Measurements from ENCODE around the gene KY.

Gene KY

DNA sequence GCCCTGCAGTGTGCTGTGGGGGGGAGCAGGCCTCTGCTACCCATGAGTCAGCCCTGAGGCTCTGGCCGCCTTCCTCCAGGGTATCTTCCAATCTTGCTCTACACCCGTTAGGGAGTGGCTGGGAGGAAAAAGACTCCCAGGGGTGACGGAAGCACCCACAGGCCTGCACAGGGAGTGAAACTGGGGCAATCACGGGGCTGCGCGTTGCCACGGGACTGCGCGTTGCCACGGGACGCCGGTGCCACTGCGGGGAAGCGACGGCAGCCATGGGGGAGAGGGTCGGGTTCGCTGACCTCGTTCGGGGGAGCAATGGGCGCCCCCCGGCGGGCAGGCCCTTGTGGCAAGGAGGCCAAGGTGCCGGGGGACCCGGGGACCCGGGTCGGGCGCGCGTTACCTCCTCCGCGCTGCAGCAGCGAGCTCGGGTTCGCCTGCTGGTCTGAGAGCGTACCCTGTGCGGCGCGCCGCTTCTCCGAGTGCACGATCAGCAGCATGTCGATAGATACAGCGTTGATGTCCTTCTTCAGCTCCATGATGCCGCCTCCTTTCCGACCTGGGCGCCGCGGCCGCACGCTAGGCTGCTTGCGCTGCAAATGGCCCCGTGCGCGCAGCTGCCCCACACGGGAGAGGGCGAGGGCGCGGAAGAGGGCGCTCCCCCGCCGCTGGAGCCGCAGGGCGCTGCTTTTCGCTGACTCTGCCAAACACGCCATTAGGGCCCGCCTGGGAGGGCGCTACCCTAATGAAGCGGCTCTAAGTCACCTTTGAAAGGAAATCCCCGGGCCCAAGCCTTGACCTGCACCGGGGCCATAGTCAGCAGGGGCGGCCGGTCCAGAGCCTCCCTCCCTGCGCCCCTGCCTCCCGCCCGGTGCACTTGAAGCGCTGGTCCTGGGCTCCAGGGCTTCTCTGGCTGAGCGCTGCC, at the start of gene KY:
TSS of gene KY (minus strand) at position 592 of the 916 bp plus-strand sequence. CDS start at position 530, 62 bp downstream.
- DNase-seq: peak; percentile 86

GRCh38 chr3:134699721-134700120, 48.9 kb upstream of the KY start:
- DNase-seq: peak; percentile 40

DNA sequence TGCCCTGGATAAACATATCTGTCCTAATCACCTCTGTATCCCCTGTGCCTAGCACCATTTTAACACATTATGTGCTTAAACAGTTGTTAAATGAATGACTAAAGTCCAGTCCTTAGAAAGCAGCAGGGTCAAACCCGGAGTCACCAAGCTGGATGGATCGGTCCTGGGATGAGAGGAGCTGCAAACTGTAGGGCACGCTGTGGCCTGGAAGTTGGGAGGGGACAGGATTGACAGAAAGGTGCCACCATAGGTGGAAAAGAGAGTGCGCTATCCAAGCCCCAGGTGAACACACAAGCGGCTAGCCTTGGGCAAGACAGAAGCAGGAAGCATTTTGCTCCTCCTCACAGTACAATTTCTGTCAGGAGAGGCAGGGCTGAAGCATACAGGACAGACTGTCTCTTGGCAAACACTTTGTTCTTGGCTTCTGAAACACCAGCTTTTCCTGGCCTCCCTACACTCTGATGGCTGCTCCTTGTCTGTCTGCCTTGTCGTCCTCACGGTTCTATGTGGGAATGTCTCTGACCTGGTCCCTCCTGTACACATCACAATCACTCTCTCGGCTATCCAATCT, 48.4 kb upstream of the KY start:
- peak; percentile 51 for DNase-seq

GRCh38 chr3:134697830-134698689, 47.2 kb upstream of the KY start:
- DNase-seq: peak; percentile 43

DNA sequence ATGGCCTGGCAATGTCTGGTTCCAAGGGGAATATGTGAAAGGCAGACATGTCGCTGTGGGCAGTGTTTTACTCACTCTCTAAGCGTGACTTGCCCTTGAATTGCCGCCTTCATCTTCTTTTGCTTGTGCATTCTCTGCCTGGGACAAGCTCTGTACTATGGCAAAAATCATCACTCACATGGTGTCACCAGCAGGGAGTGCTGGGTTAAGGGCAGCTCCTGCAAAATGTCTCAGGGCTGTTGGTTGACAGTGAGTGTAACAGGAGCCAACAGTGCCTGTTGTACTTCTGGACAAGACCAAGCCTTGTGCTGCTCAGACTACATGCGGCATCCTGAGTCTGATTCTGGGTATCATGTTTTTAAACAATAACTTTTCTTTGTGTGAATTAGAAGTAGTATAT, 45.3 kb upstream of the KY start:
- DNase-seq: peak; percentile 40

- DNase-seq: peak; percentile 37
Observed at GRCh38 chr3:134694946-134695543, 44.2 kb upstream of the KY start.

GRCh38 chr3:134694466-134694865, 43.6 kb upstream of the KY start:
- peak; percentile 72 for DNase-seq

DNA sequence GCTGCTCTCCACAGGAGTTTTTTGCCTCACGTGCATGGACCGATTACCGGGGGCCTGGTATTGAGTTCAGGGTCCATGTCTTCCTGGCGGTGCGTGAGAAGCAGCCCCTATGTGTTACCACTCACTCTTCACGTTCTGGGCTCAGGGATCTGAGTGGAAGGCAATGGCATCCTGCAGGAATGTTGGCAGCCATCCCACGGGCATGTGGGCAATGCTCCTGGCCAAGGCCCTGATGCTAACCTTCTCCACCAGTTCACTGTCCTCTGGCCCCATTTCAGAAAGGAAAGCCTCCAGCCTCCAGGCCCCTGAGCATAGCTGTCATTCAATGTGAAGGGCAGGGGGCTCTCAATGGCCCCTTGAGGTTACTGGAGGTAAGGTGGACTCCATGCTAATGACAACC, 43.0 kb upstream of the KY start:
- DNase-seq: peak; percentile 26

DNA sequence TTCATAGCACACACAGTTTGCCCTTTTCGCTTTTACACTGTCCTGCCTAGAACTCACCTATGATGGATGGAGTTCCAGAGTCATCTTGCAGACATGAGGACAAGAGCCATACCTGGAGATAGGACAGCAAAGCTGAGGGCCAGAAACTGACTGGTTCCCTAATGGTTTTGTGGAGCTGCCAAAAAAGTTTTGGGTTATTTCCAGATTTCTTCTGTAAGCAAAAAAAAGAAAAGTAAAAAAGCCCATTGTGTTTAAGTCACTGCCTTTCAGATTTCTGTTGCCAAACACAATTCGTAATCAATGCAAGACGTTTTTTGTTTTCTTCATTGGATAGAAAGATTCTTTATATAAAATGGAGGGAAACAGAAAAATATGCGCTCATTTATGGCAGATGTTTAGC, 42.4 kb upstream of the KY start:
- peak; percentile 2 for DNase-seq

- peak; percentile 4 for DNase-seq
Observed at GRCh38 chr3:134690226-134690625, 39.4 kb upstream of the KY start.

DNA sequence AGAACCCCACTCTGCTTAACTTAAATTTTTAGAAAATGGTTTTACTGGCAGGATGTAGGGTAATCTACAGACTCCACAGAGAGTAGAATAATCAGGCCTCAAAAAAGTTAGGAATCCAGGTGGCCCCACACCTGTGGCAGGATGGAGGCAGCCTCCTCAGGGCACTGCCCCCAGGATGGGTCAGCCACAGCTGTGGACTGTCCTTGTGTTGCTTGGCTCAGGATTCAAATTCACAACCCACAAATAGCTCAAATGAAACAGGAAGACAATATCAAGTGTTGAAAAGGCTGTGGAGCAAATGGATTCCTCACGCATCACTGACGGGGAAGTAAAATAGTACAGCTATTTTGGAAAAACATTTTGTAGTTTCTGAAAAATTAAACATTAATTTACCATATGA, 36.8 kb upstream of the KY start:
- peak; percentile 23 for DNase-seq

DNA sequence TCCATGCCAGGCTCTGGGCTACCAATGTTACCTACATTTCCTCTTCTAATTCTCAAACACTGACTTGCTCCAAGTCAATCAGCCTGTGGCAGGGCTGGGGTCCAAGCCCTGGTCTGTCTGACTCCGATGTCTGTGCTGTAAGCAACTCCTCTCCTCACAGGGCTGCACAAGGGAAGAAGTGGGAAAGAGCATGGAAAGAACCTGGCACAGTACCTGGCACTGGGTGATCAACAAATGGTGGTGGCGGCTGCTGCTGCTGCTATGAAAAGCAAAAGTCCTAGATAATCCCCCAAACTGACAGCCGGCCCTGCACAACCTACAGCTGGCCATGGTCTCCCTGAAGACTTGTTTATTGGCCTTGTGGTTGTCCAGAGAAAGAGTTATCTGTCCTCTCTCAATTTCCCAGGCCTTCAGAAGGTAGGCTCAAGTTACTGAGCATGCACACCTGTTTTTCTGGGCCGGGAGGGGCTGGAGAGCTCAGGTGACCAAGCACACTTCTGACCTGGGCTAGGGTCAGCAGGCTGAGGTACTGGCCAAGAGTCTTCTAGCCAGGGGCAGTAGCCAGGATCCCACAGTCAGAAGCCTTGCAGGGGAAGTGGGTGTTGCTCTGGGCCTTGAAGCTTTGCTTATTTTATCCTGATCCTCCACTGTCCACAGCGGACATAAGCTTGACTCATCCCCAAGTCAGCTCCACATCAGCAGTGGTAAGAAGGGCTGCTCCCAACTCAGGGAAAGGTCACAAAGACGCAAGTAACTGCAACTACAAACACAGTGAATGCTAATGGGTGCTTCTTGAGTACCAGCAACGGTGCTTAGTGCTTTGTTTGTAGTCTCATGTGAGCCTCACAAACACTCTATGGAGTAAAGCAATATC, 35.3 kb upstream of the KY start:
- peak; percentile 50 for DNase-seq

DNA sequence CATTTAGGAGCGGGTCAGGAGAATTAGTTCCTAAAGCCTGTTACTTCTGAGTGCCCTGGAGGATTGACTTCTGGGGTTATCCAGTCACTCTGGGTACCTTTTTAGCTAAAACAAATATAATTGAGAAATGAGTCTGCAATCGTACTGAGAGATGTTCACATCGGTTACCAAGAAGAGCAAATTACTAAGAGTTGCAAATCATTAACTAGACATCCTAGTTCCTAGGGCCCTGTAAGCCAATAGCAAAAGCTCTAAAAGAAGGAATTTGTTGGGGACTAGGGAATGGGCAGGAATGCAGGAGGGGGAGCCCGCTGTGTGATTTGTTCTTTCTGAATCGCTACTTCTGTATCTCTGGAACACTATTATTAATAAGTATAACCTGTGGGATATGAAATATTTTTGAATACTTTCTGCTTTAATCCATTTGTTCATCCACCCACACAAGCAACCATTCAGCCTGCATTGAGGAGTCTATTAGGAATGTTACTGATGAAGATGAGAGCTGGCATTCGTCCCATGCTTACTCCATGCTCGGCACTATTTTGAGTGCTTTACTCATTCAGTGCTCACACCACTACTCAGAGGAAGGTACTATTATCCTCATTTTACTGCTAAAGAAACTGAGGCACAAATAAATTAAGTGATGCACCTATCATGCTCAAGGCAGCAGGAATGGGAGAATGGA, 31.5 kb upstream of the KY start:
- peak; percentile 5 for DNase-seq

DNA sequence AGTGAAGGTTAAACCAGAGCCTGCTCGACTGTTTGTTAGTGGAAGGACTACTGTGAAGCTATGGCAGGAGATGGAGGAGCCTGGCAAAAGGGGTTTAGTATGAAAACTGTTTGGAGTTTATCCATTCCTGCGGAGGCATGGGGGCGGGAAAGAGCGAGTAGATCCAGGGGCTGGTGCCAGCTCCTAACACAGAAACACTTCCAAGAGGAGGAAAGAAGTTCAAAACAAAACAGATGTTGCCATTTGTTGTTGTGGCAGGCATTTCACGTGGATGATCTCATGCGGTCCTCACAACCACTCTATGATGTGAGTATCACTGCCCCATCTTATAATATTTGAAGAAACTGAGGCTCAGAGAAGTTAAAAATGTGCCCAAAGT, 30.7 kb upstream of the KY start:
- peak; percentile 21 for DNase-seq

GRCh38 chr3:134680796-134681521, 30.1 kb upstream of the KY start:
- peak; percentile 40 for DNase-seq

DNA sequence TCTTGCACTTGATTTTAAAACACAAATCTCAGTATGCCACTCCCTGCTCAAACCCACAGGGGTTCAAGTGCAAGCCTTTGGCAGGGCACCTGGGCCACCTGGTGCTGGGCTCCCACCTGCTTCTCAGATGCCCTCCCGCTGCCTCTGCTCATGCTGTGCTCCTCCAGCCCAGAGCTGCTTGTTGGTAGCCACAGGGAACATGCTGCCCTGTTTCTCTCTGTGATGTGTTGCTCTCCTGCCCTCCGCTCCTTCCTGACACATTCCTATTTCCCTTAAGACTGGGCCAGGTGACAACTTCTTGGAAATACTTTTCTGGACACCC, 27.1 kb upstream of the KY start:
- peak; percentile 36 for DNase-seq

DNA sequence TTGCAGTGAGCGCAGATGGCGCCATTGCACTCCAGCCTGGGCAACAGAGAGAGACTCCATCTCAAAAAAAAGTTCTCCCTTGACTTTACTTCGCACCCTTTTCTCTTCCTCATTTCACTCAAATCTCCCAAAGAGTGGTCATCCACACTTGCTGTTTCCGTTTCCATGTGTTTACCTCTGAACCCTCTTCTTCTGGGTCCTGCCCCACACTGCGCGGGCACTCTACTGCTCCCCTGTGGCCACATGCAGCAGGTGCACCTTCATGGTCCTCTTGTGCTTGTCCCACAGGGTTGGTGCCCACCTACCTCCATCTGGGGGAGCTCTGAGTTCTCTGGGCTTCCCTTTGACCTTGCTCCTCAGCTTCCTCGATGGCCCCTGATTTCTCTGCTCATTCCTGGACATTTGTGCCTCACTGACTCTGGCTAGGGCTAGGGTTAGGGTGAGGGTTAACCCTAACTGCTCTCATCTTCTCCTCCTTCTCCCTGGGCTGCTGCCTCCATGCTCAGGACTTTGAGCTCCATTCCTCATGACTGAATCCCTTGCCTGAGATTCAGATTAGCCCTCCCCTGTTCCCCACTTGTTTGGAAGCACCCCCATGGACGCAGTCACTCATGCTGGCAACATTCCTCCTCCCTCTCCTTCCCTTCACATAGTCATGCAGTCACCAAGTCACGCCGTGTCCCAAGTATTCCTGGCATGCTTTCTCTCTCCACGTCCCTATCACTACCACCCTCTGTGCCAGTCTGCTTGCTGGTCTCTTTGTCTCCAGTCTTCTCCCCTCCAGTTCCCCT, 26.6 kb upstream of the KY start:
- DNase-seq: peak; percentile 71

DNA sequence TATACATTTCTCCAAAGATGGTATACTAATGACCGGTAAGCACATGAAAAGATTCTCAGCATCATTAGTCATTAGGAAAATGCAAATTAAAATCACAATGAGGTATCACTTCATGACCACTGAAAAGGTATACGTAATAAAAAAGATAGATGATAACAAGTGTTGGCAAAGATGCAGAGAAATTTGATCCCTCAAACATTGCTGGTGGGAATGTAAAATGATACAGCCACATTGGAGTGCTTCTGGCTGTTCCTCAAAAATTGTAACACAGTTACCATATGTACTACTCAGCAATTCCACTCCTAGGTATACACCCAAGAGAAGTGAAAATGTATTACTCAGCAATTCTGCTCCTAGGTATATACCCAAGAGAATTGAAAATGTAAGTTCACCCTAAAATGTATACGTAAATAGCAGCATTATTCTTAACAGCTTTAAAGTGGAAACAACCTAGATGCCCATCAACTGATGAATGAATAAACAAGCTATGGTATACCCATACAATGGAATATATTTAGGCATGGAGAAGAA, 25.0 kb upstream of the KY start:
- no peak for DNase-seq

GRCh38 chr3:134672571-134672970, 21.7 kb upstream of the KY start:
- DNase-seq: no peak

DNA sequence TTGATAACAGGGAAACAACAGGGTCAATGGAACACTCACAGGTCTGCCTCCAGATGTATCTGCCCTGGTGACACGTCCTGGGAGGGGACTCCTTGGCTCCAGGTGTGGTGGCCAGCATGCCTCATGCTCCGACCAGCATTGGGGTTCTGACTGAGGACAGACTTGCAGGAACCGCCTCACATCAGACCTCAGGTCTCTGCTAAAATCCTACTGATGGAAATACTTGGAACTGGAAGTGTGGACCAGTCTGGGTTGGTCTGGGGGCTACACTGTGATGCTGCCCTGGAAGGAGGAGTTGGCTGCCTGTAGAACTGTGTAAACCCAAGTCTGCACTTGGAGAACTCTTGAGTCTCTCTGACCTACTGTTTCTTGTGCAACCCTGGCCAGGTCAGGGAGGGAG, 17.1 kb upstream of the KY start:
- DNase-seq: no peak
